Pons (tissue), 1 donor: Measurements from ENCODE around the gene MBD5.

Source experiments
- DNase-seq: peaks from one replicate; pipeline ENCODE4 v3.0.0-alpha.2; 2016; ENCODE audit warnings: low spot score

MBD5 gene

GRCh38 chr2:148475626-148476025 lies 454.7 kb downstream of the MBD5 start:
- DNase-seq: no peak

GRCh38 chr2:148479398-148479797 lies 458.5 kb downstream of the MBD5 start:
- DNase-seq: no peak

- no peak for DNase-seq
Observed at GRCh38 chr2:148483665-148484064, 462.8 kb downstream of the MBD5 start.

- no peak for DNase-seq
Observed at GRCh38 chr2:148484066-148484465, 463.2 kb downstream of the MBD5 start.

GRCh38 chr2:148486655-148487054 lies 465.8 kb downstream of the MBD5 start:
- no peak for DNase-seq

GRCh38 chr2:148487439-148487838 lies 466.5 kb downstream of the MBD5 start:
- DNase-seq: no peak

- no peak for DNase-seq
Observed at GRCh38 chr2:148490840-148491439, 470.0 kb downstream of the MBD5 start.

GRCh38 chr2:148493822-148494563 lies 473.1 kb downstream of the MBD5 start:
- no peak for DNase-seq

GRCh38 chr2:148495586-148495985 lies 474.7 kb downstream of the MBD5 start:
- no peak for DNase-seq

- DNase-seq: no peak
Observed at GRCh38 chr2:148501545-148501944, 480.7 kb downstream of the MBD5 start.

- no peak for DNase-seq
Observed at GRCh38 chr2:148503516-148503915, 482.6 kb downstream of the MBD5 start.

- DNase-seq: no peak
Observed at GRCh38 chr2:148507970-148508369, 487.1 kb downstream of the MBD5 start.

- peak; percentile 1 for DNase-seq
Observed at GRCh38 chr2:148508878-148509287, 488.0 kb downstream of the MBD5 start.

GRCh38 chr2:148509288-148509902 lies 488.5 kb downstream of the MBD5 start:
- DNase-seq: peak; percentile 85

GRCh38 chr2:148511883-148512282 lies 491.0 kb downstream of the MBD5 start:
- DNase-seq: no peak

- no peak for DNase-seq
Observed at GRCh38 chr2:148512501-148512900, 491.6 kb downstream of the MBD5 start.

- DNase-seq: no peak
Observed at GRCh38 chr2:148513427-148513826, 492.5 kb downstream of the MBD5 start.

- no peak for DNase-seq
Observed at GRCh38 chr2:148515120-148515519, 494.2 kb downstream of the MBD5 start.

GRCh38 chr2:148515976-148516375 lies 495.1 kb downstream of the MBD5 start:
- no peak for DNase-seq

GRCh38 chr2:148517296-148517695 lies 496.4 kb downstream of the MBD5 start:
- DNase-seq: no peak

- no peak for DNase-seq
Observed at GRCh38 chr2:148517822-148518221, 496.9 kb downstream of the MBD5 start.

GRCh38 chr2:148519013-148519412 lies 498.1 kb downstream of the MBD5 start:
- DNase-seq: no peak

GRCh38 chr2:148521181-148521580 lies 500.3 kb downstream of the MBD5 start:
- DNase-seq: no peak
